Mammary epithelial cell (primary cell): ENCODE results near the gene NRAS.

Experiments
- CTCF ChIP-seq, 2 donors: IDR thresholded peaks in 1 of 2; conservative IDR thresholded peaks in 1 of 2; 2 replicates each; pipeline ENCODE4 v1.5.1; 2011 to 2012; ENCODE audit warnings: inconsistent platforms in 2 of 2, low read length in 2 of 2, mild to moderate bottlenecking in 2 of 2, control low read depth in 1 of 2, low read depth in 1 of 2; ENCODE audit not compliant: insufficient read depth in 1 of 2; ENCODE audit errors: extremely low read depth in 1 of 2
- EZH2 ChIP-seq: IDR thresholded peaks from 2 replicates; pipeline ENCODE4 v1.6.1; 2012; ENCODE audit warnings: low read length, inconsistent platforms, borderline replicate concordance

DNA sequence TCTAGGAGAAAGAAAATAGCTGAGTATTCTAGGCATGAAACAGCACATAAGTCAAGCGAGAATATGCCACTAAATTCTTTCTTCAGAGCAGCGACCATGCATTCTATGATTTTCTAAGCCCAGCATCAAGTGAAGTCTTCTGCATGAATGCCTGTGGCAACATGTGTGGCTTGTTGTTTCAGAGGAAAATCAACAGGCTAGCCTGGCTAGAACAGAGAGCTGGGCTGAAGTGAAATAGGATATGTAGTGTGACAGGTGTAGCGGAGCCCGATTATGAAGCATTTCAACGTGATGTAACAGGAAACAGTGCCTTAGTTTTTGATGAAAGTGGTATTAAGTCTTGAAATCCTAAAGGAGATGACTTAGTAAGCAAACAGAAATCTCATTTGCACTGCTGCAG is 34.2 kb upstream of the NRAS start:
- no peak for TF ChIP-seq CTCF (conservative IDR thresholded peaks at IDR 0.05 in 1 of 2, IDR thresholded peaks at IDR 0.05 in 1 of 2; ENCODE audit: extremely low read depth in 1 of 2, insufficient read depth in 1 of 2, low read depth in 1 of 2, low read length in 2 of 2)
- TF ChIP-seq EZH2, result no peak
